Lung microvascular endothelial cell (primary cell): ENCODE measurements around the gene KHDC3L. TPM values are rescaled to one million over a fixed set of nuclear protein-coding genes. Genes with fewer than 3 reads are reported as not detected.
A peak's percentile ranks its signal among the peaks of the same experiment; 100 is the strongest.
"Not testable (repeated sequence)": the region's sequence is repeated elsewhere in the genome, so short reads cannot be mapped to it uniquely, and the experiment has no call there.

Source experiments
- DNase-seq, 2 donors: peaks; one replicate each; pipeline versions ENCODE4 v3.0.0 to v3.0.0-alpha.2; 2010; ENCODE audit warnings: low read depth in 2 of 2
- total RNA-seq: library from RNA; depleted of rRNA; stranded (reverse); fragments of >200 nt; gene quantifications from 2 replicates; pipeline ENCODE4 v1.2.1, GENCODE V29; 2014

Gene KHDC3L
- total RNA-seq, 1 donor from 2014 or later, result not detected

- no peak for DNase-seq
Measured at GRCh38 chr6:73369563-73369962, 7.1 kb downstream of the KHDC3L start, which contains the start of gene OOEP. Gene OOEP (minus strand): TSS chr6:73369897. CDS start chr6:73369792, 105 bp downstream.

DNA sequence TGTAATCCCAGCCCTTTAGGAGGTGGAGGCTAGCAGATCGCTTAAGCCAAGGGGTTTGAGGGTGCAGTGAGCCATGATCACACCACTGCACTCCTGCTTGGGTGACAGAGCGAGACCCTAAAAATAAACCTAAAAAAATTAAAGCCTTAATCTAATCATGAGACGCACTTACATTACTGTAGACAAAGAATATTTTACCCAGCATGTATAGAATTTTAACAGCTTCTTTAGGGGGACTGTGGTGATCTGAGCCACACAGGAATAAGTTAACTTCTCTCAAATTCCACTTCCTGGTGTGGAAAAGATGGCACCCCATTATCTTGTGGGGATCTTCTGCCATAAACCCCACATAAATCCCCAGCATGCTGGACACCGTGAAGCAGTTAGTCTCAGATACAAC is 9.5 kb downstream of the KHDC3L start:
- DNase-seq, result no peak

DNA sequence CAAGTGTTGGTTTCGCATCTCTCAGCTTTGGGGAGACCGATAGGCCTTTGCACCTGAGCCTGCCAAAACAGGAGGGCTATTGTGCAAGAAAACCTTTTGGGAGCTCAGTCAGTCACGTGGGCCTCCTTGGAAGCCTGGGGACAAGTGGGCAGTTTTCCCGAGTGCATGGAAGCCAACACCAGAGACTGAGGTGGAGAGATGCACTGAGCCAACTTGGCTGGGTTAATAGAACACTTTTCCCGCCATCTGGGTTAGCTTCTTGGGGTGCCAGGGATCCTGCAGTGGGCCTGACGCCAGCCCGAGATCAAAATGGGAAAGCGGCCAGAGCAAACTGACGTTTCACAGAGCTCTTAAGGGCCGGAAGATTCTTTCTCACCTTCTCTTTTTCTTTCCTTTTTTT is 10.1 kb downstream of the KHDC3L start:
- DNase-seq, result no peak

DNA sequence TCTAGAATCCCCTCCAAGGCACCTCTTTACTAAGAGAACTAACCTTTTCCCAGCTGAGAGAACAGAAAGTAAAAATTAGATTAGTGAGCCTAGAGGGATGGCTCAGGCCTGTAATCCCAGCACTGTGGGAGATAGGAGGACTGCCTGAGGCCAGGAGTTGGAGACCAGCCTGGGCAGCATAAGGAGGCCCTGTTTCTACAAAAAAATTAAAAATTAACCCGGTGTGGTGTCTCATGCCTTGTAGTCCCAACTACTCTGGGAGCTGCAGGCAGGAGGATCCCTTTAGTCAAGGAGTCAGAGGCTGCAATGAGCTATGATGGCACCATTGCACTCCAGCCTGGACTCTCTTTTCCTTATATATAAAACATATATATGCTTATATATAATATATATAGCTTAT is 12.8 kb downstream of the KHDC3L start:
- DNase-seq, result no peak

GRCh38 chr6:73377225-73377624 is 14.8 kb downstream of the KHDC3L start:
- DNase-seq, result no peak

DNA sequence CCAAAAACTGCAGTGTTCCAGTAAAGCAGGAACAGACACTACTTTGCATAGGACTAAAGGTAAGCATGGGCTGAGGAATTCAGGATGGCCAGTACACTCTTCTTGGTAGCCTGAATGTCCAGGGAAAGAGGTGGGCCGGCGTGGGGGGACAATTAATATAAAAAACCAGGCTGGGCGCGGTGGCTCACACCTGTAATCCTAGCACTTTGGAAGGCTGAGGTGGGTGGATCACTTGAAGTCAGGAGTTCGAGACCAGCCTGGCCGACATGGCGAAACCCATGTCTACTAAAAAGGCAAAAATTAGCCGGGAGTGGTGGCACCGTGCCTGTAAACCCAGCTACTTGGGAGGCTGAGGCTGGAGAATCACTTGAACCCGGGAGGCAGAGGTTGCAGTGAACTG is 19.1 kb downstream of the KHDC3L start:
- DNase-seq, result not testable (repeated sequence)

- no peak for DNase-seq
Measured at GRCh38 chr6:73382462-73383113, 20.1 kb downstream of the KHDC3L start.

DNA sequence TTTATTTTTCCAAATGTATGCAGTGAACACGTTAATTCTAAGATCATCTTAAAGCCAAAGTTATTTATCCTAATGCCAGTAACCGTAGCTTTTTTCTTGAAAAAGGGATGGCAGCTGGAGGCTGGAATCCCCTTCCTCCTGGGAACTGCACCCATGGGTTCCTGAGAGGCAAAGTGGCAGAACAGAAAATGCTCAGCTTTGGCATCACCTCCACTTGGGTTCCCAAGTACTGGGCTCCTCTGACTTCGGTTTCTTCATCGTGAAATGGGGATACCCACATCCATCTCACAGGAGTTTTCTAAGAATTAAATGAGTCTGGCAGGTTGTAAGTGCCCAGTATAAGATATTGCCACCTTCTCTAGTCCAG is 26.0 kb downstream of the KHDC3L start:
- DNase-seq, result no peak

- peak; percentile 11 to 53 for DNase-seq
Measured at GRCh38 chr6:73388800-73389512, 26.5 kb downstream of the KHDC3L start.

DNA sequence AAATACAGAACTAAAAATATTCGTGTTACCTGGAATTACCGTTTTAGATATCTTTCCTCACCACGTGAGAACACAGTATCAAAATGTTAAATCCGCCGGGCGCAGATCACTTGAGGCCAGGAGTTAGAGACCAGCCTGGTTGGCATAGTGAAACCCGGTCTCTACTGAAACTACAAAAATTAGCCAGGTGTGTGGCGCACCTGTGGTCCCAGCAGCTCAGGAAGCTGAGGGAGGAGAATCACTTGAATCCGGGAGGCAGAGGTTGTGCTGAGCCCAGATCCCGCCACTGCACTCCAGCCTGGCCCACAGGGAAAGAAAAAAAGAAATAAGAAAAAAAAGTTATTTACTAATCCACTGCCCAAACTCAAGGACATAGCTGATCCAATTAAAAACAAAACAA is 27.4 kb downstream of the KHDC3L start:
- DNase-seq, result no peak

DNA sequence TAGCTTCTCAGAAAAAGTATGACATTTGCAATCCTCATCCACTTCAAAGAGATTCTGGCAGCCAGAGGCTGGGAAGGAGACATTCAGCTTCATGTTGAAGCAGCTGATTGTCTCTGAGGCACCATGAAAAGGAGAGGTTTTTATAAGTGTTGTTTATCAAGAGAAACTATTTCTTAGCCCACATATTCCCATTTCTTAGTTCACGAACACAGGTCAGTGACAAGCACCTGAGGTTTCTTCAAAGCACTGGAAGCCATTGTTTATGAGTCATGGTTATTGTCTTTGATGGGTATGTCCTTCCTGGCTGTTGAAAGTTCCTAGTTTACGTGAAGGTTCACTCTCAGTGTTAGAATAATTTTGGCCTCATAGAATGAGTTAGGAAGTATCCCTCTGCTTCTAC is 29.2 kb downstream of the KHDC3L start:
- DNase-seq, result peak in 1 of 2 donors; percentile 11

DNA sequence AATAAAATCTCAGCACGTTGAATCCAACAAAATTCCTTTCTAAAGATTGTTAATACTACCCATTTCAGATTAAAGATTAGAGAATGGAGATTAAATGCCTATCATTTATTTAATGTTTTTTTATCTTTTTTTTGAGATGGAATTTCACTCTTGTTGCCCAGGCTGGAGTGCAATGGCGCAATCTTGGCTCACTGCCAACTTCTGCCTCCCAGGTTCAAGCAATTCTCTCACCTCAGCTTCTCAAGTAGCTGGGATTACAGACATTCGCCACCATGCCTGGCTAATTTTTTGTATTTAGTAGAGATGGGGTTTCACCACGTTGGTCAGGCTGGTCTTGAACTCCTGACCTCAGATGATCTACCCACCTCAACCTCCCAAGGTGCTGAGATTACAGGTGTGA is 29.7 kb downstream of the KHDC3L start:
- DNase-seq, result not testable (repeated sequence)

DNA sequence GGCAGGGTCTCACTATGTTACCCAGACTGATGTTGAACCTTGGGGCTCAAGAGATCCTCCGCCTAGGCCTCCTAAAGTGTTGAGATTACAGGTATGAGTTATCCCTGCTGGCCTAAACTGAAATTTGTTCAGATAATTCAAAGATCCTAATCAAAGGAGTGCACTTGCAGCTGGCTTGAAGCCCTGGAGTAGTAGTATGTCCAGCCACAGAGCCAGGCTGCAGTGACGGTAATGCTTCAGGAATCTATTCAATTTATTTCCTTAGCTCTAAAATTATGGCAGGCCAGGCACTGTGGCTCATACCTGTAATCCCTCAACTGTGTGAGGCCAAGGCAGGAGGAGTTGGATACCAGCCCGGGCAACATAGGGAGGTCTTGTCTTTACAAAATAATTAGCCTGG is 30.8 kb downstream of the KHDC3L start:
- no peak for DNase-seq

- DNase-seq, result peak; percentile 17 to 90
Measured at GRCh38 chr6:73394577-73395354, 32.3 kb downstream of the KHDC3L start, which contains the start of gene DDX43. Gene DDX43 (plus strand): TSS chr6:73394828. CDS start chr6:73394906, 78 bp downstream.

- no peak for DNase-seq
Measured at GRCh38 chr6:73395875-73396274, 33.4 kb downstream of the KHDC3L start.

GRCh38 chr6:73400656-73401055 is 38.2 kb downstream of the KHDC3L start:
- DNase-seq, result no peak

DNA sequence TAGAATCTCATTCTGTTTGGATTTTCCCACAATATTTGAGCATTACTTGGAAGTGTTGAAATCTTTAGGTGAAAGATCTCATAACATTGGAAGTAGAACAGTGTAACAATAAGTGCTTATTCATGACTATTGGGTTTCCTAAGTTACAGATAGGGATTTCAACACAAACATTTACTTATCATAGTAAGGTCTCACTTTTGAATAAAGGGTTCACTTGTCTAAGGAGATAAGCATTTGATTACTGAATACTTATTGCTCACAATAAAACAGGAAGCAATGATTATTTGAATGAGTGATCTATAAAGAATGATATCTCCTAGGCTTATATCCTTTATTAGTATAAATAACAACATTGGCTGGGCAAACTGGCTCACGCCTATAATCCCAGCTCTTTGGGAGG is 46.9 kb downstream of the KHDC3L start:
- no peak for DNase-seq

GRCh38 chr6:73413102-73413501 is 50.6 kb downstream of the KHDC3L start:
- DNase-seq, result no peak
